ENCODE data around the gene PLEKHJ1. TPM values are rescaled to one million over a fixed set of nuclear protein-coding genes. Genes with fewer than 3 reads are reported as not detected.
A peak's percentile ranks its signal among the peaks of the same experiment; 100 is the strongest.

The PLEKHJ1 gene
- total and polyA plus RNA-seq, 5 donors from 2014 or later = 50.3 to 121 (median 100) TPM

GRCh38 chr19:2225415-2226050 is 10.6 kb downstream of the PLEKHJ1 start:
- Histone ChIP-seq H3K36me3 (ENCODE audit: control insufficient read depth, insufficient read depth, low read length) (peaks cover 8% of the 10 kb centered on the region), H3K9me3 (ENCODE audit: control insufficient read depth in 2 of 2, low read length in 2 of 2) (no peaks in the 10 kb centered on the region), H3K27me3 (ENCODE audit: control insufficient read depth, insufficient read depth, low read length) (no peaks in the 10 kb centered on the region), H3K27ac (ENCODE audit: insufficient read depth, low read length, poor library complexity, severe bottlenecking) (no peak overlapping the region), H3K4me1 (ENCODE audit: control insufficient read depth, insufficient read depth, low read length, poor library complexity, severe bottlenecking) (no peaks in the 10 kb centered on the region), H3K4me3 (ENCODE audit: low read depth, low read length) (no peak overlapping the region)
- Mint-ChIP-seq H3K4me1 (peaks cover 0 to 1% (median 0%) of the 10 kb centered on the region in 4 donors), H3K9me3 (peaks cover 0 to 2% (median 0%) of the 10 kb centered on the region in 7 donors), H3K36me3 (peaks cover 5% of the 10 kb centered on the region), H3K4me3 (no peak overlapping the region), H3K27ac (no peak overlapping the region), H3K27me3 (no peaks in the 10 kb centered on the region)
- DNase-seq (no peak), ATAC-seq (ENCODE audit: low read depth in 2 of 2) (no peak)

GRCh38 chr19:2224754-2225349 is 11.3 kb downstream of the PLEKHJ1 start:
- Mint-ChIP-seq H3K27ac (peak overlapping the region in 2 of 3 donors; percentile 67 to 71), H3K9me3 (peaks cover 0 to 2% (median 0%) of the 10 kb centered on the region in 7 donors), H3K4me3 (no peak overlapping the region), H3K36me3 (peaks cover 5% of the 10 kb centered on the region), H3K4me1 (no peaks in the 10 kb centered on the region), H3K27me3 (no peaks in the 10 kb centered on the region)
- H3K27ac ChIP-seq (ENCODE audit: insufficient read depth, low read length, poor library complexity, severe bottlenecking) = no peak overlapping the region
- no peaks in the 10 kb centered on the region for H3K4me1 ChIP-seq (ENCODE audit: control insufficient read depth, insufficient read depth, low read length, poor library complexity, severe bottlenecking)
- H3K4me3 ChIP-seq (ENCODE audit: low read depth, low read length) = no peak overlapping the region
- H3K36me3 ChIP-seq (ENCODE audit: control insufficient read depth, insufficient read depth, low read length) = peaks cover 10% of the 10 kb centered on the region
- DNase-seq (no peak), ATAC-seq (ENCODE audit: low read depth in 2 of 2) (no peak)
- H3K9me3 ChIP-seq (ENCODE audit: control insufficient read depth in 2 of 2, low read length in 2 of 2) = no peaks in the 10 kb centered on the region
- H3K27me3 ChIP-seq (ENCODE audit: control insufficient read depth, insufficient read depth, low read length) = no peaks in the 10 kb centered on the region

GRCh38 chr19:2223959-2224358 is 12.2 kb downstream of the PLEKHJ1 start:
- H3K9me3 Mint-ChIP-seq = peaks cover 0 to 2% (median 0%) of the 10 kb centered on the region in 7 donors
- Histone ChIP-seq H3K4me1 (ENCODE audit: control insufficient read depth, insufficient read depth, low read length, poor library complexity, severe bottlenecking) (no peaks in the 10 kb centered on the region), H3K4me3 (ENCODE audit: low read depth, low read length) (no peak overlapping the region), H3K36me3 (ENCODE audit: control insufficient read depth, insufficient read depth, low read length) (peaks cover 10% of the 10 kb centered on the region), H3K27me3 (ENCODE audit: control insufficient read depth, insufficient read depth, low read length) (no peaks in the 10 kb centered on the region), H3K9me3 (ENCODE audit: control insufficient read depth in 2 of 2, low read length in 2 of 2) (no peaks in the 10 kb centered on the region), H3K27ac (ENCODE audit: insufficient read depth, low read length, poor library complexity, severe bottlenecking) (no peak overlapping the region)
- H3K36me3 Mint-ChIP-seq = peaks cover 5% of the 10 kb centered on the region
- H3K27me3 Mint-ChIP-seq = no peaks in the 10 kb centered on the region
- ATAC-seq (ENCODE audit: low read depth in 2 of 2) (peak in 1 of 2 donors; percentile 29), DNase-seq (no peak)
- peak overlapping the region in 1 of 3 donors; percentile 9 for H3K27ac Mint-ChIP-seq
- H3K4me1 Mint-ChIP-seq = no peaks in the 10 kb centered on the region
- H3K4me3 Mint-ChIP-seq = no peak overlapping the region

GRCh38 chr19:2223391-2223790 is 12.7 kb downstream of the PLEKHJ1 start:
- H3K36me3 ChIP-seq (ENCODE audit: control insufficient read depth, insufficient read depth, low read length) = peaks cover 10% of the 10 kb centered on the region
- no peaks in the 10 kb centered on the region for H3K4me1 ChIP-seq (ENCODE audit: control insufficient read depth, insufficient read depth, low read length, poor library complexity, severe bottlenecking)
- H3K4me3 Mint-ChIP-seq = no peak overlapping the region
- peaks cover 5% of the 10 kb centered on the region for H3K36me3 Mint-ChIP-seq
- no peak for DNase-seq
- no peaks in the 10 kb centered on the region for H3K27me3 ChIP-seq (ENCODE audit: control insufficient read depth, insufficient read depth, low read length)
- H3K9me3 Mint-ChIP-seq = peaks cover 0 to 2% (median 0%) of the 10 kb centered on the region in 7 donors
- H3K27ac Mint-ChIP-seq = no peak overlapping the region
- H3K9me3 ChIP-seq (ENCODE audit: control insufficient read depth in 2 of 2, low read length in 2 of 2) = no peaks in the 10 kb centered on the region
- H3K27me3 Mint-ChIP-seq = no peaks in the 10 kb centered on the region
- H3K4me1 Mint-ChIP-seq = no peaks in the 10 kb centered on the region
- no peak overlapping the region for H3K27ac ChIP-seq (ENCODE audit: insufficient read depth, low read length, poor library complexity, severe bottlenecking)
- no peak for ATAC-seq (ENCODE audit: low read depth in 2 of 2)
- H3K4me3 ChIP-seq (ENCODE audit: low read depth, low read length) = no peak overlapping the region

GRCh38 chr19:2221918-2222317 is 14.2 kb downstream of the PLEKHJ1 start:
- ATAC-seq (ENCODE audit: low read depth in 2 of 2) (no peak), DNase-seq (no peak)
- Mint-ChIP-seq H3K27ac (no peak overlapping the region), H3K4me3 (no peak overlapping the region), H3K9me3 (peaks cover 0 to 2% (median 0%) of the 10 kb centered on the region in 7 donors), H3K27me3 (no peaks in the 10 kb centered on the region), H3K4me1 (no peaks in the 10 kb centered on the region), H3K36me3 (peaks cover 9% of the 10 kb centered on the region)
- H3K4me1 ChIP-seq (ENCODE audit: control insufficient read depth, insufficient read depth, low read length, poor library complexity, severe bottlenecking) = no peaks in the 10 kb centered on the region
- H3K9me3 ChIP-seq (ENCODE audit: control insufficient read depth in 2 of 2, low read length in 2 of 2) = no peaks in the 10 kb centered on the region
- H3K36me3 ChIP-seq (ENCODE audit: control insufficient read depth, insufficient read depth, low read length) = peaks cover 16% of the 10 kb centered on the region
- no peak overlapping the region for H3K4me3 ChIP-seq (ENCODE audit: low read depth, low read length)
- H3K27me3 ChIP-seq (ENCODE audit: control insufficient read depth, insufficient read depth, low read length) = no peaks in the 10 kb centered on the region
- H3K27ac ChIP-seq (ENCODE audit: insufficient read depth, low read length, poor library complexity, severe bottlenecking) = no peak overlapping the region

- Histone ChIP-seq H3K4me1 (ENCODE audit: control insufficient read depth, insufficient read depth, low read length, poor library complexity, severe bottlenecking) (no peaks in the 10 kb centered on the region), H3K9me3 (ENCODE audit: control insufficient read depth in 2 of 2, low read length in 2 of 2) (no peaks in the 10 kb centered on the region), H3K36me3 (ENCODE audit: control insufficient read depth, insufficient read depth, low read length) (peaks cover 16% of the 10 kb centered on the region), H3K4me3 (ENCODE audit: low read depth, low read length) (no peak overlapping the region), H3K27me3 (ENCODE audit: control insufficient read depth, insufficient read depth, low read length) (no peaks in the 10 kb centered on the region), H3K27ac (ENCODE audit: insufficient read depth, low read length, poor library complexity, severe bottlenecking) (no peak overlapping the region)
- Mint-ChIP-seq H3K27me3 (no peaks in the 10 kb centered on the region), H3K4me1 (no peaks in the 10 kb centered on the region), H3K9me3 (peaks cover 0 to 2% (median 0%) of the 10 kb centered on the region in 7 donors), H3K36me3 (peaks cover 10% of the 10 kb centered on the region), H3K27ac (no peak overlapping the region), H3K4me3 (no peak overlapping the region)
- ATAC-seq (ENCODE audit: low read depth in 2 of 2) (no peak), DNase-seq (no peak)
Measured at GRCh38 chr19:2221250-2221831, 14.8 kb downstream of the PLEKHJ1 start.

GRCh38 chr19:2219726-2220125 is 16.4 kb downstream of the PLEKHJ1 start:
- Mint-ChIP-seq H3K9me3 (peaks cover 0 to 2% (median 0%) of the 10 kb centered on the region in 7 donors), H3K4me3 (no peak overlapping the region), H3K27ac (no peak overlapping the region), H3K27me3 (no peaks in the 10 kb centered on the region), H3K4me1 (peaks cover 0 to 9% (median 0%) of the 10 kb centered on the region in 4 donors), H3K36me3 (peaks cover 9% of the 10 kb centered on the region)
- no peak for ATAC-seq (ENCODE audit: low read depth in 2 of 2)
- H3K27me3 ChIP-seq (ENCODE audit: control insufficient read depth, insufficient read depth, low read length) = no peaks in the 10 kb centered on the region
- no peak overlapping the region for H3K27ac ChIP-seq (ENCODE audit: insufficient read depth, low read length, poor library complexity, severe bottlenecking)
- no peaks in the 10 kb centered on the region for H3K4me1 ChIP-seq (ENCODE audit: control insufficient read depth, insufficient read depth, low read length, poor library complexity, severe bottlenecking)
- DNase-seq = no peak
- H3K36me3 ChIP-seq (ENCODE audit: control insufficient read depth, insufficient read depth, low read length) = peaks cover 16% of the 10 kb centered on the region
- H3K4me3 ChIP-seq (ENCODE audit: low read depth, low read length) = no peak overlapping the region
- no peaks in the 10 kb centered on the region for H3K9me3 ChIP-seq (ENCODE audit: control insufficient read depth in 2 of 2, low read length in 2 of 2)

All from CD4-positive, CD25-positive, alpha-beta regulatory T cell (primary cell).